MCF 10A (cell line): ENCODE results near the gene SMCP. TPM values are rescaled to one million over a fixed set of nuclear protein-coding genes. Genes with fewer than 3 reads are reported as not detected.

Experiments used
- BruUV-seq: library from RNA; stranded (reverse); fragments of 400-500 nt; replicated peaks from 2 replicates; lab custom pipeline; 2021; lab: Mats Ljungman, UMichigan
- CTCF ChIA-PET: fragments of 300-600 bp; sonication (Branson Sonifier 250); formaldehyde crosslinking; extraction: SDS; loops from one replicate; lab custom pipeline; 2021; ENCODE audit warnings: antibody characterized with exemption, inconsistent platforms; lab: Yijun Ruan, JAX
- POLR2A ChIA-PET: fragments of 300-600, 350-650 bp; sonication (Branson Sonifier 250); formaldehyde crosslinking; extraction: SDS; loops from one replicate; lab custom pipeline; 2020; ENCODE audit warnings: antibody characterized with exemption, inconsistent platforms; lab: Yijun Ruan, JAX
- DNase-seq: peaks from one replicate; pipeline ENCODE4 v3.0.0-alpha.2; 2018; ENCODE audit not compliant: unreplicated experiment
- H3K27ac Mint-ChIP-seq: one replicate; pipeline ENCODE4 v1.8.0; 2022; ENCODE audit warnings: mild to moderate bottlenecking, low read depth, mixed read lengths; ENCODE audit not compliant: unreplicated experiment
- H3K27me3 Mint-ChIP-seq: one replicate; pipeline ENCODE4 v1.8.0; 2022; ENCODE audit warnings: mixed read lengths; ENCODE audit not compliant: insufficient read depth, unreplicated experiment
- H3K36me3 Mint-ChIP-seq: one replicate; pipeline ENCODE4 v1.8.0; 2022; ENCODE audit warnings: mild to moderate bottlenecking, moderate library complexity, mixed read lengths; ENCODE audit not compliant: insufficient read depth, unreplicated experiment
- H3K4me1 Mint-ChIP-seq: one replicate; pipeline ENCODE4 v1.8.0; 2022; ENCODE audit warnings: mixed read lengths; ENCODE audit not compliant: insufficient read depth, unreplicated experiment
- H3K4me3 Mint-ChIP-seq: one replicate; pipeline ENCODE4 v1.8.0; 2022; ENCODE audit warnings: mild to moderate bottlenecking, moderate library complexity, mixed read lengths; ENCODE audit not compliant: unreplicated experiment
- H3K9me3 Mint-ChIP-seq: one replicate; pipeline ENCODE4 v1.8.0; 2022; ENCODE audit warnings: mixed read lengths; ENCODE audit not compliant: unreplicated experiment
- intact Hi-C: fragments of 100-400 bp; cut with micrococcal nuclease; formaldehyde crosslinking; loops from 2 replicates; pipeline ENCODE4 v1.14.1; 2022
- total RNA-seq: library from RNA; stranded (reverse); gene quantifications from 2 replicates; pipeline ENCODE4 v1.2.3, GENCODE V29; 2022
- TF ChIP-seq, protein P1 (sequence below): fragments of 200-600 bp; IDR thresholded peaks from one replicate; pipeline ENCODE4 v1.8.0; 2022; ENCODE audit warnings: antibody characterized with exemption, mild to moderate bottlenecking; ENCODE audit not compliant: unreplicated experiment

SMCP gene
- total RNA-seq, 1 experiment from 2014 or later: not detected

DNA sequence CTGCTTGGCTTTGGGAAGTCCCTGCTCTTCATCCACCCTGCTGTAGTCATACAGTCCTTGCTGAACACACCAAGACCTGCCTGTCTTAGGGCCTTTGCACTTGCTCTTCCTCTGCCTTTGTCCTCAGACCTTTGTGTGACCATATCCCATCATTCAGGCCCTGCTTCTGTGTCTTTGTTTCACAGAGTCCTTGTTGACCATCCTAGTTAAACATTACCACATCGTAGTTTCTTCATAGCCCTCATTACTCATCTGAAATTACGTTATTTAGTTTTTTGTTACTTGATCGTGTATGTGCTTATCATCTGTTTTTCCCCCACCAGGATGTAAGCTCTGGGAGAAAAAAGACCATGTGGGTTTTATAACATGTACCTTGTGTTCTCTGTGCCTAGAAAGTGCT is 50.5 kb downstream of the SMCP start:
- peak; percentile 63 for DNase-seq
- ChIA-PET POLR2A (interaction anchor here (0.6 to 1.8 kb wide), 10 partner anchors 13 to 559 kb away, joined by 3 to 13 read pairs (median 3); no protein-coding TSS in a partner anchor), CTCF (interaction anchor here (0.8 to 3.6 kb wide), 11 partner anchors 9 to 470 kb away, joined by 3 to 34 read pairs (median 4); no protein-coding TSS in a partner anchor)
- peak overlapping the region; percentile 23 for H3K27ac Mint-ChIP-seq
- H3K4me1 Mint-ChIP-seq: peaks cover 29% of the 10 kb centered on the region
- no peak overlapping the region for H3K4me3 Mint-ChIP-seq
- no peaks in the 10 kb centered on the region for H3K27me3 Mint-ChIP-seq
- TF ChIP-seq, protein P1, sequence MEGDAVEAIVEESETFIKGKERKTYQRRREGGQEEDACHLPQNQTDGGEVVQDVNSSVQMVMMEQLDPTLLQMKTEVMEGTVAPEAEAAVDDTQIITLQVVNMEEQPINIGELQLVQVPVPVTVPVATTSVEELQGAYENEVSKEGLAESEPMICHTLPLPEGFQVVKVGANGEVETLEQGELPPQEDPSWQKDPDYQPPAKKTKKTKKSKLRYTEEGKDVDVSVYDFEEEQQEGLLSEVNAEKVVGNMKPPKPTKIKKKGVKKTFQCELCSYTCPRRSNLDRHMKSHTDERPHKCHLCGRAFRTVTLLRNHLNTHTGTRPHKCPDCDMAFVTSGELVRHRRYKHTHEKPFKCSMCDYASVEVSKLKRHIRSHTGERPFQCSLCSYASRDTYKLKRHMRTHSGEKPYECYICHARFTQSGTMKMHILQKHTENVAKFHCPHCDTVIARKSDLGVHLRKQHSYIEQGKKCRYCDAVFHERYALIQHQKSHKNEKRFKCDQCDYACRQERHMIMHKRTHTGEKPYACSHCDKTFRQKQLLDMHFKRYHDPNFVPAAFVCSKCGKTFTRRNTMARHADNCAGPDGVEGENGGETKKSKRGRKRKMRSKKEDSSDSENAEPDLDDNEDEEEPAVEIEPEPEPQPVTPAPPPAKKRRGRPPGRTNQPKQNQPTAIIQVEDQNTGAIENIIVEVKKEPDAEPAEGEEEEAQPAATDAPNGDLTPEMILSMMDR: no peak
- no peaks in the 10 kb centered on the region for H3K9me3 Mint-ChIP-seq
- intact Hi-C loops: loop anchor here (5.0 kb wide), 2 partner anchors 161 to 294 kb away; no protein-coding TSS in a partner anchor
- no peaks in the 10 kb centered on the region for H3K36me3 Mint-ChIP-seq
- BruUV-seq: no TSS peak

DNA sequence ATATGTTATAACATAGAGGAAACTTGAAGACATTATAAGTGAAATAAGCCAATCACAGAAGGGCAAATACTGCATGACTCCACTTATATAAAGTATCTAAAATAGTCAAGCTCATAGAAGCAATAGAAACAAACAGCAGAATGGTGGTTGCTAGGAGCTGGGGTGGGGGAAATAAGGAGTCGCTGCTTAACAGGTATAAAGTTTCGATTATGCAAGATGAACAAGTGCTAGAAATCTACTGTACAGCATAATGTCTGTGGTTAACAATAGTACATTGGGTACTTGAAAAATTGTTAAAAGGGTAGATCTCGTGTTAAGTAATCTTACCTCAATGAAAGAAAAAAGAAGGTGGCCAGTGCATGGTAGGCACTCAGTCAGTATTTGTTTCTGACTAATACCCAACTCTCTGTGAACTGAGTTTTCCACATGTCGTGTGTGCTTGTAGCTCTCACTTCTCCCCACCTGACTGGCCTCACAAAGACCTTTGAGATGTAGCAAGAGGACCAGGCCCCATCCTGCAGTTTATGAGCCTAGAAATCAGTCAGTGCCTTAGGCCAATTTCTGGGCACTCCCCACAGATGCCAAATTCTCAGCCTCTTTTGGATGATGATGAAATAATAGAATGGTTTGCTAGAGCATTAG is 54.2 kb downstream of the SMCP start:
- Mint-ChIP-seq H3K27ac (peak overlapping the region; percentile 14), H3K4me1 (peaks cover 25% of the 10 kb centered on the region), H3K36me3 (no peaks in the 10 kb centered on the region), H3K9me3 (no peaks in the 10 kb centered on the region), H3K4me3 (no peak overlapping the region), H3K27me3 (no peaks in the 10 kb centered on the region)
- BruUV-seq: no TSS peak
- DNase-seq: peak; percentile 89
- intact Hi-C loops: no loop called here
- TF ChIP-seq, protein P1: no peak
- ChIA-PET POLR2A (interaction anchor here (0.5 to 4.8 kb wide), 17 partner anchors 11 to 301 kb away, joined by 3 to 54 read pairs (median 4); partner anchors contain the start of genes LCE7A, SPRR1B and SPRR4), CTCF (interaction anchor here (0.7 to 4.7 kb wide), 5 partner anchors 61 to 356 kb away, joined by 3 to 25 read pairs (median 6); partner anchors contain the start of gene SPRR2A)

- POLR2A ChIA-PET: interaction anchor here (0.6 to 4.8 kb wide), 12 partner anchors 10 to 188 kb away, joined by 3 to 54 read pairs (median 3); partner anchors contain the start of genes SPRR1B and SPRR4
- Mint-ChIP-seq H3K27ac (peak overlapping the region; percentile 14), H3K36me3 (no peaks in the 10 kb centered on the region), H3K4me3 (no peak overlapping the region), H3K9me3 (no peaks in the 10 kb centered on the region), H3K27me3 (no peaks in the 10 kb centered on the region), H3K4me1 (peaks cover 25% of the 10 kb centered on the region)
- no TSS peak for BruUV-seq
- DNase-seq: peak; percentile 47
- TF ChIP-seq, protein P1: no peak
- intact Hi-C loops: no loop called here
- CTCF ChIA-PET: interaction anchor here (0.7 to 4.7 kb wide), 6 partner anchors 19 to 294 kb away, joined by 3 to 25 read pairs (median 10); partner anchors contain the start of gene SPRR2A
Measured at GRCh38 chr1:152933196-152933595, 55.1 kb downstream of the SMCP start.

Other genes with a start within 250 kb of the SMCP start
- gene LCE2D, start 214.9 kb upstream of the SMCP start, total RNA-seq: not detected in 2 replicates
- not detected in 2 replicates for gene LCE2C, start 203.0 kb upstream of the SMCP start, total RNA-seq
- gene LCE2B, start 192.2 kb upstream of the SMCP start, total RNA-seq: not detected in 2 replicates
- gene LCE2A, start 180.0 kb upstream of the SMCP start, total RNA-seq: not detected in 2 replicates
- gene LCE4A, start 170.2 kb upstream of the SMCP start, total RNA-seq: not detected in 2 replicates
- gene KPRP, start 120.3 kb upstream of the SMCP start, total RNA-seq: 0.12 and 0.25 TPM in 2 replicates
- gene LCE1F, start 103.2 kb upstream of the SMCP start, total RNA-seq: not detected in 2 replicates
- 1.3 and 1.9 TPM in 2 replicates for gene LCE1E, start 92.1 kb upstream of the SMCP start, total RNA-seq
- not detected in 2 replicates for gene LCE1D, start 81.6 kb upstream of the SMCP start, total RNA-seq
- gene LCE1C, start 71.7 kb upstream of the SMCP start, total RNA-seq: 1.4 and 1.9 TPM in 2 replicates
- 1.3 and 2.0 TPM in 2 replicates for gene LCE1B, start 66.4 kb upstream of the SMCP start, total RNA-seq
- gene LCE1A, start 50.8 kb upstream of the SMCP start, total RNA-seq: not detected in 2 replicates
- not detected in 2 replicates for gene LCE6A, start 35.5 kb upstream of the SMCP start, total RNA-seq
- gene LCE7A, start 18.3 kb upstream of the SMCP start, total RNA-seq: not detected in 2 replicates
- 0.33 and 0.56 TPM in 2 replicates for gene IVL, start 30.2 kb downstream of the SMCP start, total RNA-seq
- not detected in 2 replicates for gene SPRR5, start 68.9 kb downstream of the SMCP start, total RNA-seq
- gene SPRR4, start 92.3 kb downstream of the SMCP start, total RNA-seq: not detected in 2 replicates
- gene SPRR1A, start 105.8 kb downstream of the SMCP start, total RNA-seq: not detected in 2 replicates
- not detected in 2 replicates for gene SPRR3, start 123.4 kb downstream of the SMCP start, total RNA-seq
- gene SPRR1B, start 152.9 kb downstream of the SMCP start, total RNA-seq: 3.5 and 4.0 TPM in 2 replicates
- 430 and 1,071 TPM in 2 replicates for gene SPRR2D, start 162.8 kb downstream of the SMCP start, total RNA-seq
- gene SPRR2A, start 179.2 kb downstream of the SMCP start, total RNA-seq: 7.0 and 15.0 TPM in 2 replicates
- gene SPRR2B, start 193.3 kb downstream of the SMCP start, total RNA-seq: not detected in 2 replicates
- not detected in 2 replicates for gene SPRR2E, start 216.2 kb downstream of the SMCP start, total RNA-seq
- gene SPRR2F, start 235.2 kb downstream of the SMCP start, total RNA-seq: not detected in 2 replicates